ACC112 (cell line): ENCODE results near the gene DGLUCY.
"Not testable (repeated sequence)": the region's sequence is repeated elsewhere in the genome, so short reads cannot be mapped to it uniquely, and the experiment has no call there.

Experiments used
- H2AFZ ChIP-seq: fragments of 200-600 bp; sonication (generic); one replicate; pipeline ENCODE4 v1.6.0; 2017; ENCODE audit warnings: antibody characterized with exemption, low read length; ENCODE audit not compliant: unreplicated experiment
- H3K27ac ChIP-seq: fragments of 200-600 bp; sonication (generic); 2 replicates; pipeline ENCODE4 v1.5.1; 2014; ENCODE audit warnings: low read depth, mild to moderate bottlenecking, antibody characterized with exemption, low read length, moderate library complexity
- H3K27me3 ChIP-seq: fragments of 200-600 bp; sonication (generic); 2 replicates; pipeline ENCODE4 v1.6.1; 2014; ENCODE audit warnings: mild to moderate bottlenecking, antibody characterized with exemption, low read length, moderate library complexity, mixed read lengths; ENCODE audit not compliant: insufficient read depth
- H3K36me3 ChIP-seq: fragments of 200-600 bp; sonication (generic); 2 replicates; pipeline ENCODE4 v1.6.1; 2016; ENCODE audit warnings: mild to moderate bottlenecking, antibody characterized with exemption, low read length, moderate library complexity, mixed read lengths; ENCODE audit not compliant: insufficient read depth
- H3K4me1 ChIP-seq: fragments of 200-600 bp; sonication (generic); one replicate; pipeline ENCODE4 v1.6.1; 2016; ENCODE audit warnings: low read length, mixed read lengths; ENCODE audit not compliant: insufficient read depth, unreplicated experiment, control insufficient read depth
- H3K4me3 ChIP-seq: fragments of 200-600 bp; sonication (generic); 2 replicates; pipeline ENCODE4 v1.5.1; 2014; ENCODE audit warnings: mild to moderate bottlenecking, low read depth, low read length
- H3K79me2 ChIP-seq: fragments of 200-600 bp; sonication (generic); one replicate; pipeline ENCODE4 v1.6.0; 2016; ENCODE audit warnings: low read length; ENCODE audit not compliant: control insufficient read depth, unreplicated experiment, insufficient read depth

DGLUCY gene

GRCh38 chr14:91245029-91245428 is 131.2 kb downstream of the DGLUCY start:
- Histone ChIP-seq H3K4me3 (peak overlapping the region; percentile 64; the same call in 1 of the 2 replicates), H2AFZ (peak overlapping the region; percentile 77), H3K27me3 (no peaks in the 10 kb centered on the region), H3K4me1 (peaks cover 26% of the 10 kb centered on the region), H3K36me3 (no peaks in the 10 kb centered on the region), H3K27ac (peak overlapping the region; percentile 90; the same call in 1 of the 2 replicates), H3K79me2 (no peaks in the 10 kb centered on the region)

DNA sequence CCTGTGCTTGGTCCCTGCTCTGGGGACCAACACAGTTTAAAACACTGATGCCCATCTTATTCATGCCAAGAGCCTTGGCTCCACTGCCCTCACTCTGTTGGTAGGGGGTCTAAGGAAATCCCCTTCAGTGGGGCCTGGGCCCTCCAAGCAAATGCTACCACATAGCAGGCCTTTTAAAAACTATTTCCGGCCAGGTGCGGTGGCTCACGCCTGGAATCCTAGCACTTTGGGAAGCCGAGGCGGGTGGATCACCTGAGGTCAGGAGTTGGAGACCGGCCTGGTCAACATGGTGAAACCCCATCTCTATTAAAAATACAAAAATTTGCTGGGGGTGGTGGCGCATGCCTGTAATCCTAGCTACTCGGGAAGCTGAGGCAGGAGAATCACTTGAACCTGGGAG is 131.7 kb downstream of the DGLUCY start:
- H2AFZ ChIP-seq, H3K27me3 ChIP-seq, H3K36me3 ChIP-seq, H3K4me3 ChIP-seq, H3K27ac ChIP-seq, H3K79me2 ChIP-seq: not testable (repeated sequence)
- peaks cover 26% of the 10 kb centered on the region for H3K4me1 ChIP-seq

DNA sequence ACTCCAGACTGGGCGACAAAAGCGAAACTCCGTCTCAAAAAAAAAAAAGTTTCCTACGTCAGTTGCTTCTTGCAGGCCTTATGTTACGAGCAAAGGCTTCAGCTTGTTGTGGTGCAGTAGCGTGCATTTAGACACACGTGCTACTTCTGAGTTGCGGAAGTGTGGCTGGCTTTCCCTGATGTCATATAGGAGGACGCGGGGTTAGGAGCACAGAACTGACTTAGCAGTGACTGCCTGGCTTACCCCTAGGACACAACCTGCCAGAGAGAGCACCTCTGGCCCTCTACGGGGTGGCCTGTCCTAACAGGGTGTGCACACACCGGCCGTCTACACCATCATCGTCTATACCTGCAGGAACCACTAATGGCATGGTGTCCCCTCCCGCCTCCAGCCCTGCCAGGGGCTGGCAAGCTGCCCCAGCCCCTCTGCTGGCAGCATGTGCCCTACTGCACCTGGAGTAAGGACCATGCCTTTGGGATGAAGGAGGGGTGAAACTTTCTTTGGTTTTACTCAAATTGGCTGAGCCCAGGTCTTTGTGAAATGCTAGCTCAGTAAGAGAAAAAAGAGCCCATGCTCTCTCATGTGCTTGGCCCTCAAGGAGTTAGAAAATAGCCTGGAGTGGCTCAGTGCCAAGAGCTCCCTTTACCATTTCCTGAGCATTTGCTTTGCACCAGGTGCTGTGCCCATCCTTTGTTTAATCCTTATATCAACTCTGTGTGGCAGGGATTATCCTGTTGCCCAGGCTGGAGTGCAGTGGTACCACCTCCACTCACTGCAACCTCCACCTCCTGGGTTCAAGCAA is 132.4 kb downstream of the DGLUCY start:
- Histone ChIP-seq H3K4me1 (peaks cover 26% of the 10 kb centered on the region), H2AFZ (no peak overlapping the region), H3K27ac (no peak overlapping the region), H3K79me2 (no peaks in the 10 kb centered on the region), H3K4me3 (no peak overlapping the region), H3K36me3 (no peaks in the 10 kb centered on the region), H3K27me3 (no peaks in the 10 kb centered on the region)

GRCh38 chr14:91249841-91250616 is 136.2 kb downstream of the DGLUCY start:
- no peak overlapping the region for H2AFZ ChIP-seq
- no peaks in the 10 kb centered on the region for H3K27me3 ChIP-seq
- H3K4me1 ChIP-seq, result peaks cover 9% of the 10 kb centered on the region
- no peak overlapping the region for H3K27ac ChIP-seq
- no peaks in the 10 kb centered on the region for H3K36me3 ChIP-seq
- no peak overlapping the region for H3K4me3 ChIP-seq
- no peaks in the 10 kb centered on the region for H3K79me2 ChIP-seq

DNA sequence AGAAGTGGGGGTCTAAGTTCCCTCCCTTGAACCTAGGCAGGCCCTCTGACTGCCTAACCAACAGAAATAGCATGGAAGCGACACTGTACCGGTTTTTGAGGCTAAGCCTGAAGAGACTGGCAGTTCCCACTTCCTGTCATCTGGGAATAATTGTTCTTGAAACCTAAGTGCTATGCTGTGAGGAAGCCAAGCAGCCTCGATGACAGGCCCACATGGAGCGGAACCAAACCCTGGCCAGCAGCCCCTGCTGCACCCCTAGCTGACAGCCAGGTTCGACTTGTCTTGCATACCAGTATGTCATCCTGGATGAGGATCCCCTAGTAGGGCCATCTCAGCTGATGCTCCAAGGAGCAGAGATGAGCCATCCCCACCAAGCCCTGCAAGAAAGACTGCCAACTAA is 137.0 kb downstream of the DGLUCY start:
- no peak overlapping the region for H2AFZ ChIP-seq
- H3K27ac ChIP-seq, result no peak overlapping the region
- H3K27me3 ChIP-seq, result no peaks in the 10 kb centered on the region
- H3K4me3 ChIP-seq, result no peak overlapping the region
- peaks cover 7% of the 10 kb centered on the region for H3K4me1 ChIP-seq
- H3K36me3 ChIP-seq, result no peaks in the 10 kb centered on the region
- H3K79me2 ChIP-seq, result no peaks in the 10 kb centered on the region

DNA sequence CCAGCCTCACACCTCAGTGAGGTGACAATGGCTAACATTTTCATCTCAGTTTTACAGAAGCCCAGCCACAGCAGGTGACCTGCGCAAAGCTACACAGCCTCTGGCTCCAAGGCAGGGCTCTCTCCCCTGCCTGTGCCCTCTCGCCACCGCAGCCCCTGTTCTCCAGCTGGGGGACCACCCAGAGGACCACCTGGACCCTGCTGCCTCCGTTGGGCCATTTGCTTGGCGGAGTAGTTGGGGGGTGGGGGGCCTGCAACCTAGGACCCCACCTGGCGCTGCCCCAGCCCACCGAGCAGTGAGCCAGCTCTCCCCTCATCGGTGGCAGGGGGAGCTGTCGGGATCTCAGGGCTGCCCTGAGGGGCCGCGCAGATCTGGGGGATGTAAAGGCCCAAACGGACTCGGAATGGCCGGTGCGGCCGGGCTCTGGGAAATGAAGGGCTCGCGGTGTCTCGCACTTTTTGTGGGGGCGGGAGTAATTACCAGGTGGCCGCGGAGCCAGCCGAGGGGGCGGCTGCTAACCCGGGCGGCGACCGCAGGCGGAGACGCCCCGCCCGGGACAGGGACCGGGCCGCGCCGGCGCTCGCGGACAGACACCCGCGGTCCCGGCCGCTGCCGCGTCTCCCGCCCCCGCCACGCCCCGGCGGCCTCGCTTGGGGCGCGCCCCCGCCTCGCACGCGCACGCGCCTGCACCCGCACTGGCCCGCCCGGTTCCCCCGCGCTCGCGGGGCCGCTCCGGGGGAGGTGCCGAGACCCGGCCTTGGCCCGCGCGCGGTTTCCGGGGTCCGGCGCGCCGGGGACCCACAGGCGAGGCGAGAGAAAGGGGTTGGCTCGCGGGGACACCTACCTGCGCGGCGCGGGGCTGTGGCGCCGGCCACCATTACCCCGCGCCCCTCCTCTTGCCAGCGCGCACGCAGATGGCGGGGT is 139.3 kb downstream of the DGLUCY start:
- Histone ChIP-seq H2AFZ (peak overlapping the region; percentile 73), H3K36me3 (no peaks in the 10 kb centered on the region), H3K79me2 (no peaks in the 10 kb centered on the region), H3K27me3 (no peaks in the 10 kb centered on the region), H3K4me1 (peaks cover 7% of the 10 kb centered on the region), H3K4me3 (peak overlapping the region; percentile 76), H3K27ac (no peak overlapping the region)

DNA sequence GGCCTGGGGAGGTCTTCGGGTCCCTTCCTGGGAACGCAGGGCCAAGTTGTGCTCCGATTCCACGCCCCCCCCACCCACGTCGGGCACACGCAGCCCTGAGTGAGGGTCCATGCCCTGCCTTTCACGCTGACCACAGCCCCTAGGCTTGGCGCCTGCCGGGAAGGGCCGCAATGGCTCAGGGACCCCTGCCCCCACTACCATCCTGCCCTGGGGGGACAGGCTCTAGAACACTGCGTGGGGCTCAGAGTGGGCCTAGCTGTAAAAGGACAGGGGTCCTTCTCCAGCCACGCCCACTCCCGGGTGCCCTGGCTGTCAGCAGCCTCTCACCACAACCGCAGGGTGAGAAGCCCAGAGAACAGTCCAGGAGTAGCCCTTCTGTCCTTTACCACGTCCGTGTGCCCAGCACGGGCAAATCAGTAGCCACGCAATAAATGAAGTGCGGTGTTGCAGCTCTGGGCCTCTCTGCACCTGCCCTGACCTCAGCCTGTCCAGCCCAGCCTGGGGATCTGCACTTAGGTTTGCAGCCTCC is 140.0 kb downstream of the DGLUCY start:
- no peak overlapping the region for H3K27ac ChIP-seq
- no peaks in the 10 kb centered on the region for H3K27me3 ChIP-seq
- H3K79me2 ChIP-seq, result no peaks in the 10 kb centered on the region
- H3K4me3 ChIP-seq, result peak overlapping the region; percentile 76
- H3K36me3 ChIP-seq, result no peaks in the 10 kb centered on the region
- peaks cover 7% of the 10 kb centered on the region for H3K4me1 ChIP-seq
- peak overlapping the region; percentile 73 for H2AFZ ChIP-seq

DNA sequence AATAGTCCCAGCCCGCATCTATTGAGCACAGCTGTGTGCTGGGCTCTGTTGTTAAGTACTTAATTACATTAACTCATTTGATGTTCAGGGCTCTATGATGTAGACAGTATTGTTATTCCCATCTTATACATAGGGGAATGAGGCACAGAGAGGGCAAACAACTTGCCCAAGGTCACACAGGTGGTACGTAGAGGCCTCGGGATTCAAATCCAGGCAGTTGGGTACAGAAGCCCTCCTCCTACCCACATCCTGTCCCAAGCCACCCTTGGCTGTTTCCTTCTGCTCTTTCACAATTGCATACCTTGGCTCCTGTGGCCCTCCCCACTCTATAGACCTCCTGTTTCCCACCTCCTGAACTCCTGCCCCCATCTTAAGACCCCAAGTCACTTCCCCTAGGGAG is 140.6 kb downstream of the DGLUCY start:
- H3K27ac ChIP-seq, result no peak overlapping the region
- no peaks in the 10 kb centered on the region for H3K79me2 ChIP-seq
- H2AFZ ChIP-seq, result no peak overlapping the region
- H3K4me3 ChIP-seq, result no peak overlapping the region
- H3K36me3 ChIP-seq, result no peaks in the 10 kb centered on the region
- peaks cover 7% of the 10 kb centered on the region for H3K4me1 ChIP-seq
- H3K27me3 ChIP-seq, result no peaks in the 10 kb centered on the region

- H3K4me1 ChIP-seq, result peaks cover 7% of the 10 kb centered on the region
- H3K36me3 ChIP-seq, result no peaks in the 10 kb centered on the region
- H3K4me3 ChIP-seq, result no peak overlapping the region
- H3K27me3 ChIP-seq, result no peaks in the 10 kb centered on the region
- no peak overlapping the region for H2AFZ ChIP-seq
- no peaks in the 10 kb centered on the region for H3K79me2 ChIP-seq
- H3K27ac ChIP-seq, result no peak overlapping the region
Measured at GRCh38 chr14:91255026-91255695, 141.3 kb downstream of the DGLUCY start.

DNA sequence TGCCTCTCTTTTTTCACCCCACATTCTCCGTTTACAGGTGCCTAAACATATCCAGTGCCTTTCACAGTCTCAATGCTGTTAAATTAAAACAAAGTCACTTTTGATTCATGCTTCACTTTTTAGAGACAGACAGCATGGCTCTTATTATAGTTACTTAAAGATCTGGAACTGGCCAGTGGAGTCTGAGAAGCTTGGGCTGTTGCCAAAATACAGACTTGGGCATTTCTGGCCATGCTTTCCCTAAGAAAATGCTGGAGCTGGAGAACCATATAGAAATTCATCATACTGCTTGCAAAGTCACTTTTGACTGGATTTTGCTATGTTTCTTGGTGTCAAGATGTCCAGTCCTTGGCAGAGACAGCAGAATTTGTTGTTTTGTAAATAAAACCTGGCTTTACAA is 142.8 kb downstream of the DGLUCY start:
- H3K4me3 ChIP-seq, result no peak overlapping the region
- no peaks in the 10 kb centered on the region for H3K79me2 ChIP-seq
- H3K27me3 ChIP-seq, result no peaks in the 10 kb centered on the region
- H3K4me1 ChIP-seq, result peaks cover 7% of the 10 kb centered on the region
- H2AFZ ChIP-seq, result no peak overlapping the region
- H3K36me3 ChIP-seq, result no peaks in the 10 kb centered on the region
- no peak overlapping the region for H3K27ac ChIP-seq
